Ovary (tissue), 3 donors: Measurements from ENCODE around the gene IFNA7.
"Not testable (repeated sequence)": the region's sequence is repeated elsewhere in the genome, so short reads cannot be mapped to it uniquely, and the experiment has no call there.

ENCODE experiments used
- EP300 ChIP-seq: sonication (generic); formaldehyde crosslinking; IDR thresholded peaks from one replicate; pipeline ENCODE4 v1.6.1; 2017; ENCODE audit warnings: antibody characterized with exemption
- POLR2A ChIP-seq: fragments of 450-650 bp; IDR thresholded peaks from one replicate; pipeline ENCODE4 v1.6.1; 2017; ENCODE audit warnings: antibody characterized with exemption, mild to moderate bottlenecking, moderate library complexity
- TF ChIP-seq, protein P1 (sequence below), 3 donors: fragments of 450-650 bp in 2 of 3; fragments of 200-600 bp in 1 of 3; IDR thresholded peaks; one replicate each; pipeline versions ENCODE4 v1.5.1 to v1.8.0; 2016 to 2022; ENCODE audit warnings: antibody characterized with exemption in 3 of 3, mild to moderate bottlenecking in 1 of 3
- donor health status: DM: no; HTN: no; CAD: no.

GRCh38 chr9:21207043-21207442 lies 5.0 kb upstream of the IFNA7 start, which contains the start of gene IFNA10:
- TF ChIP-seq, protein P1, sequence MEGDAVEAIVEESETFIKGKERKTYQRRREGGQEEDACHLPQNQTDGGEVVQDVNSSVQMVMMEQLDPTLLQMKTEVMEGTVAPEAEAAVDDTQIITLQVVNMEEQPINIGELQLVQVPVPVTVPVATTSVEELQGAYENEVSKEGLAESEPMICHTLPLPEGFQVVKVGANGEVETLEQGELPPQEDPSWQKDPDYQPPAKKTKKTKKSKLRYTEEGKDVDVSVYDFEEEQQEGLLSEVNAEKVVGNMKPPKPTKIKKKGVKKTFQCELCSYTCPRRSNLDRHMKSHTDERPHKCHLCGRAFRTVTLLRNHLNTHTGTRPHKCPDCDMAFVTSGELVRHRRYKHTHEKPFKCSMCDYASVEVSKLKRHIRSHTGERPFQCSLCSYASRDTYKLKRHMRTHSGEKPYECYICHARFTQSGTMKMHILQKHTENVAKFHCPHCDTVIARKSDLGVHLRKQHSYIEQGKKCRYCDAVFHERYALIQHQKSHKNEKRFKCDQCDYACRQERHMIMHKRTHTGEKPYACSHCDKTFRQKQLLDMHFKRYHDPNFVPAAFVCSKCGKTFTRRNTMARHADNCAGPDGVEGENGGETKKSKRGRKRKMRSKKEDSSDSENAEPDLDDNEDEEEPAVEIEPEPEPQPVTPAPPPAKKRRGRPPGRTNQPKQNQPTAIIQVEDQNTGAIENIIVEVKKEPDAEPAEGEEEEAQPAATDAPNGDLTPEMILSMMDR (IDR thresholded peaks at IDR 0.05): not testable (repeated sequence)
- TF ChIP-seq POLR2A, EP300: not testable (repeated sequence)
